IMR-90 (cell line): Measurements from ENCODE around the gene C11orf54. TPM values are rescaled to one million over a fixed set of nuclear protein-coding genes. Genes with fewer than 3 reads are reported as not detected.

Experiments used
- ATAC-seq: fragments of 200-7000 bp; cut with Tn5 transposase; 2 replicates; pipeline ENCODE4 v1.9.1; 2020; ENCODE audit warnings: low read depth, mild to moderate bottlenecking, moderate library complexity
- BruUV-seq: library from RNA; stranded (reverse); fragments of 400-500 nt; replicated peaks from 2 replicates; lab custom pipeline; 2021; lab: Mats Ljungman, UMichigan
- CTCF ChIA-PET: fragments of 300-600 bp; formaldehyde crosslinking; extraction: SDS; loops from one replicate; lab custom pipeline; 2021; ENCODE audit warnings: antibody characterized with exemption; lab: Yijun Ruan, JAX
- POLR2A ChIA-PET: fragments of 300-600 bp; sonication (Branson Sonifier 250); formaldehyde crosslinking; loops from one replicate; lab custom pipeline; 2022; ENCODE audit warnings: antibody characterized with exemption; ENCODE audit not compliant: unreplicated experiment; lab: Charles Lee
- DNase-seq: peaks from one replicate; pipeline ENCODE4 v3.0.0; 2013
- H2AFZ ChIP-seq: replicated peaks from 2 replicates; pipeline ENCODE3; 2013; ENCODE audit warnings: low read length, mild to moderate bottlenecking; ENCODE audit not compliant: poor library complexity
- H2AK5ac ChIP-seq: 2 replicates; pipeline ENCODE4 v1.6.1; 2013; ENCODE audit warnings: low read depth, low read length, inconsistent platforms
- H2AK9ac ChIP-seq: replicated peaks from 2 replicates; pipeline ENCODE3; 2013; ENCODE audit warnings: mild to moderate bottlenecking, low read depth, low read length, moderate library complexity; ENCODE audit not compliant: poor library complexity
- H2BK120ac ChIP-seq: 2 replicates; pipeline ENCODE4 v1.6.1; 2013; ENCODE audit warnings: low read depth, low read length, inconsistent platforms
- H2BK15ac ChIP-seq: 3 replicates; pipeline ENCODE4 v1.6.1; 2013; ENCODE audit warnings: low read depth, low read length, inconsistent platforms
- H2BK20ac ChIP-seq: 2 replicates; pipeline ENCODE4 v1.6.1; 2013; ENCODE audit warnings: low read depth, mild to moderate bottlenecking, inconsistent platforms, low read length, moderate library complexity
- H2BK5ac ChIP-seq: 2 replicates; pipeline ENCODE4 v1.6.1; 2013; ENCODE audit warnings: mild to moderate bottlenecking, low read depth, low read length, inconsistent platforms; ENCODE audit not compliant: poor library complexity, severe bottlenecking
- H3K14ac ChIP-seq: replicated peaks from 2 replicates; pipeline ENCODE4 v1.6.1; 2013; ENCODE audit warnings: low read depth, low read length, inconsistent platforms
- H3K18ac ChIP-seq: 2 replicates; pipeline ENCODE4 v1.6.1; 2013; ENCODE audit warnings: low read depth, low read length, control low read depth
- H3K23ac ChIP-seq: 2 replicates; pipeline ENCODE4 v1.6.1; 2013; ENCODE audit warnings: low read depth, low read length, inconsistent platforms
- H3K27ac ChIP-seq: 2 replicates; pipeline ENCODE4 v1.5.1; 2013; ENCODE audit warnings: mild to moderate bottlenecking, control low read depth, low read length; ENCODE audit not compliant: insufficient read depth
- H3K27me3 ChIP-seq: 2 replicates; pipeline ENCODE4 v1.6.1; 2013; ENCODE audit warnings: low read length; ENCODE audit not compliant: control insufficient read depth, insufficient read depth
- H3K36me3 ChIP-seq: 2 replicates; pipeline ENCODE4 v1.6.1; 2013; ENCODE audit warnings: low read length, mixed read lengths; ENCODE audit not compliant: control insufficient read depth, insufficient read depth
- H3K4ac ChIP-seq: 2 replicates; pipeline ENCODE4 v1.6.1; 2013; ENCODE audit warnings: low read depth, low read length, inconsistent platforms
- H3K4me1 ChIP-seq: 2 replicates; pipeline ENCODE4 v1.6.1; 2013; ENCODE audit warnings: low read length, mixed read lengths; ENCODE audit not compliant: control insufficient read depth, insufficient read depth
- H3K4me2 ChIP-seq: 2 replicates; pipeline ENCODE4 v1.6.1; 2013; ENCODE audit warnings: low read depth, mild to moderate bottlenecking, control low read depth, low read length, moderate library complexity
- H3K4me3 ChIP-seq: 2 replicates; pipeline ENCODE4 v1.5.1; 2013; ENCODE audit warnings: low read depth, mild to moderate bottlenecking, control low read depth, low read length, moderate library complexity; ENCODE audit not compliant: insufficient read depth
- H3K56ac ChIP-seq: 2 replicates; pipeline ENCODE4 v1.6.1; 2013; ENCODE audit warnings: low read length, inconsistent platforms; ENCODE audit not compliant: insufficient read depth; ENCODE audit errors: extremely low read depth
- H3K79me1 ChIP-seq, 2 experiments: 2 replicates each; pipeline ENCODE4 v1.6.1; 2013; ENCODE audit warnings: low read length in 2 of 2, inconsistent platforms in 1 of 2, low read depth in 1 of 2
- H3K9ac ChIP-seq: 2 replicates; pipeline ENCODE4 v1.6.1; 2013; ENCODE audit warnings: low read depth, low read length, control low read depth
- H3K9me1 ChIP-seq: 2 replicates; pipeline ENCODE4 v1.6.1; 2013; ENCODE audit warnings: low read length, inconsistent platforms; ENCODE audit not compliant: insufficient read depth
- H3K9me3 ChIP-seq: 2 replicates; pipeline ENCODE4 v1.6.1; 2013; ENCODE audit warnings: low read length; ENCODE audit not compliant: control insufficient read depth, insufficient read depth
- H4K20me1 ChIP-seq: 2 replicates; pipeline ENCODE4 v1.6.1; 2013; ENCODE audit warnings: low read length, inconsistent platforms; ENCODE audit not compliant: insufficient read depth
- H4K5ac ChIP-seq: 2 replicates; pipeline ENCODE4 v1.6.1; 2013; ENCODE audit warnings: mild to moderate bottlenecking, low read depth, low read length, control low read depth
- H4K8ac ChIP-seq, 2 experiments: 2 replicates each; pipeline ENCODE4 v1.6.1; 2013; ENCODE audit warnings: low read depth in 2 of 2, low read length in 2 of 2, control low read depth in 1 of 2, inconsistent platforms in 1 of 2
- H4K91ac ChIP-seq: 2 replicates; pipeline ENCODE4 v1.6.1; 2013; ENCODE audit warnings: low read depth, low read length, inconsistent platforms; ENCODE audit not compliant: insufficient read depth
- BHLHE40 ChIP-seq: fragments of 150-350 bp; IDR thresholded peaks from 2 replicates; pipeline ENCODE4 v1.6.1; 2016; ENCODE audit warnings: mild to moderate bottlenecking, low read depth, low read length
- CEBPB ChIP-seq: IDR thresholded peaks from 2 replicates; pipeline ENCODE4 v1.6.1; 2012; ENCODE audit warnings: low read depth, low read length, improper control_type of control experiment
- CHD1 ChIP-seq: IDR thresholded peaks from 2 replicates; pipeline ENCODE4 v1.6.1; 2012; ENCODE audit warnings: low read depth, low read length, improper control_type of control experiment
- CTCF ChIP-seq: conservative IDR thresholded peaks from 2 replicates; pipeline ENCODE4 v1.5.1; 2012; ENCODE audit warnings: mild to moderate bottlenecking, low read depth, low read length, improper control_type of control experiment
- ELK1 ChIP-seq: fragments of 150-350 bp; IDR thresholded peaks from 2 replicates; pipeline ENCODE4 v1.6.1; 2016; ENCODE audit warnings: low read depth, mild to moderate bottlenecking, low read length, moderate library complexity, borderline replicate concordance
- FOS ChIP-seq: fragments of 150-350 bp; IDR thresholded peaks from 2 replicates; pipeline ENCODE4 v1.6.1; 2016; ENCODE audit warnings: low read depth, low read length
- MAFK ChIP-seq: IDR thresholded peaks from 2 replicates; pipeline ENCODE4 v1.6.1; 2012; ENCODE audit warnings: low read depth, low read length, improper control_type of control experiment
- MAZ ChIP-seq: IDR thresholded peaks from 2 replicates; pipeline ENCODE4 v1.6.1; 2012; ENCODE audit warnings: low read depth, mild to moderate bottlenecking, low read length, improper control_type of control experiment, moderate library complexity, borderline replicate concordance
- MXI1 ChIP-seq: IDR thresholded peaks from 2 replicates; pipeline ENCODE4 v1.6.1; 2012; ENCODE audit warnings: low read depth, mild to moderate bottlenecking, low read length, moderate library complexity, borderline replicate concordance
- NFE2L2 ChIP-seq: fragments of 150-350 bp; IDR thresholded peaks from 2 replicates; pipeline ENCODE4 v1.6.1; 2016; ENCODE audit warnings: low read depth, mild to moderate bottlenecking, low read length
- POLR2A ChIP-seq: IDR thresholded peaks from 2 replicates; pipeline ENCODE4 v1.6.1; 2012; ENCODE audit warnings: mild to moderate bottlenecking, low read depth, low read length
- RAD21 ChIP-seq: IDR thresholded peaks from 2 replicates; pipeline ENCODE4 v1.6.1; 2012; ENCODE audit warnings: low read length, improper control_type of control experiment
- RCOR1 ChIP-seq: IDR thresholded peaks from 2 replicates; pipeline ENCODE4 v1.6.1; 2012; ENCODE audit warnings: mild to moderate bottlenecking, low read length, improper control_type of control experiment; ENCODE audit not compliant: insufficient replicate concordance
- RFX5 ChIP-seq: IDR thresholded peaks from 2 replicates; pipeline ENCODE4 v1.8.0; 2012; ENCODE audit warnings: low read depth, mild to moderate bottlenecking, low read length, moderate library complexity
- SMC3 ChIP-seq: fragments of 150-350 bp; IDR thresholded peaks from 2 replicates; pipeline ENCODE4 v1.6.1; 2016; ENCODE audit warnings: low read depth, mild to moderate bottlenecking, antibody characterized with exemption, low read length, moderate library complexity
- USF2 ChIP-seq: fragments of 150-350 bp; IDR thresholded peaks from 2 replicates; pipeline ENCODE4 v1.6.1; 2017; ENCODE audit warnings: mild to moderate bottlenecking, antibody characterized with exemption, low read length, low read depth
- WGBS, 2 experiments: methylation state at CpG; one replicate each; pipeline versions ENCODE4 v1.1.5 to v1.1.7; 2013; ENCODE audit warnings: missing lambda C conversion rate in 2 of 2; ENCODE audit not compliant: insufficient read length in 1 of 2; ENCODE audit errors: extremely low coverage in 2 of 2; 5-methylcytosine and 5-hydroxymethylcytosine counted together
- dilution Hi-C: fragments of 300-500 bp; cut with HindIII; formaldehyde crosslinking; loops from one replicate; pipeline ENCODE4 v1.14.3; 2018; ENCODE audit warnings: low sequenced_read_pairs; ENCODE audit not compliant: unreplicated experiment
- in situ Hi-C: fragments of 300-500 bp; cut with MboI; formaldehyde crosslinking; loops from 3 replicates; pipeline ENCODE4 v1.14.3; 2019; ENCODE audit warnings: low sequenced_read_pairs, inconsistent platforms, mixed read lengths
- intact Hi-C: fragments of 100-400 bp; cut with micrococcal nuclease; formaldehyde crosslinking; loops from 2 replicates; pipeline ENCODE4 v1.10.0; 2022
- polyA plus RNA-seq, 3 experiments: library from polyadenylated mRNA; depleted of rRNA; stranded (reverse); fragments of >200 nt; gene quantifications; 2 replicates each; pipeline ENCODE4 v1.2.3, GENCODE V29; 2012; ENCODE audit warnings: low replicate concordance in 1 of 3
- total RNA-seq: library from RNA; depleted of rRNA; stranded (reverse); fragments of >200 nt; gene quantifications from 2 replicates; pipeline ENCODE4 v1.2.3, GENCODE V29; 2012

Gene C11orf54
- total and polyA plus RNA-seq, 2 of the 4 experiments (the other 2 are of a cell fraction): 13.7 to 16.0 TPM

GRCh38 chr11:93756748-93757147 is 15.3 kb downstream of the C11orf54 start:
- CTCF ChIA-PET: interaction anchor here (0.6 kb wide), 1 partner anchor 11 kb away, joined by 5 read pairs; no protein-coding TSS in a partner anchor

More at GRCh38 chr11:93756748-93757147, 15.3 kb downstream of the C11orf54 start:
- no peak overlapping the region for H2BK120ac ChIP-seq
- H3K23ac ChIP-seq: no peak overlapping the region
- DNase-seq (no peak), ATAC-seq (no peak)
- no peak overlapping the region for H2BK20ac ChIP-seq
- H3K9me1 ChIP-seq: no peaks in the 10 kb centered on the region
- no peak overlapping the region for H3K4me3 ChIP-seq
- no peak overlapping the region for H3K18ac ChIP-seq
- in situ Hi-C loops: no loop called here
- no peaks in the 10 kb centered on the region for H3K27me3 ChIP-seq
- H2BK15ac ChIP-seq: no peak overlapping the region
- H4K20me1 ChIP-seq: no peaks in the 10 kb centered on the region
- no TSS peak for BruUV-seq
- no peaks in the 10 kb centered on the region for H3K9me3 ChIP-seq
- no peak overlapping the region for H2BK5ac ChIP-seq
- TF ChIP-seq SMC3 (no peak), CTCF (no peak), CEBPB (no peak), CHD1 (no peak), MAFK (no peak), RFX5 (no peak), MXI1 (no peak), POLR2A (no peak), ELK1 (no peak), BHLHE40 (no peak), FOS (no peak), RCOR1 (no peak), NFE2L2 (no peak), RAD21 (no peak), USF2 (no peak), MAZ (no peak)
- H3K4me2 ChIP-seq: no peak overlapping the region
- no peak overlapping the region for H2AK9ac ChIP-seq
- H3K14ac ChIP-seq: no peak overlapping the region
- no CpG with 5 or more reads among the region's 3 CpGs for WGBS, 2 experiments
- no peak overlapping the region for H4K91ac ChIP-seq
- no peak overlapping the region for H4K8ac ChIP-seq
- intact Hi-C loops: no loop called here
- no peak overlapping the region for H3K9ac ChIP-seq
- H3K56ac ChIP-seq: no peak overlapping the region
- no peak overlapping the region for H3K27ac ChIP-seq
- H3K79me1 ChIP-seq: no peaks in the 10 kb centered on the region
- no peak overlapping the region for H2AFZ ChIP-seq
- H3K36me3 ChIP-seq: peaks cover 31% of the 10 kb centered on the region
- no peak overlapping the region for H3K4ac ChIP-seq
- no peaks in the 10 kb centered on the region for H3K4me1 ChIP-seq
- no peak overlapping the region for H2AK5ac ChIP-seq
- dilution Hi-C loops: no loop called here
- POLR2A ChIA-PET: interaction anchor here (1.1 kb wide), 1 partner anchor 15 kb away, joined by 3 read pairs; the partner anchor contains the start of gene C11orf54
- H4K5ac ChIP-seq: no peak overlapping the region
